ENCODE data around the gene RUNX2. TPM values are rescaled to one million over a fixed set of nuclear protein-coding genes. Genes with fewer than 3 reads are reported as not detected.

Gene RUNX2
- total RNA-seq, 2 donors from 2014 or later, result 6.7 to 29.5 TPM

- peaks cover 11% of the 10 kb centered on the region for H3K36me3 Mint-ChIP-seq
- H3K27me3 Mint-ChIP-seq, result no peaks in the 10 kb centered on the region
- ATAC-seq (no peak), DNase-seq (ENCODE audit: low spot score) (no peak)
- no peaks in the 10 kb centered on the region for H3K9me3 Mint-ChIP-seq
- H3K4me1 Mint-ChIP-seq (ENCODE audit: low read depth in 2 of 2), result peaks cover 15 to 60% of the 10 kb centered on the region in 2 donors
- H3K4me3 Mint-ChIP-seq, result peak overlapping the region; percentile 77
- H3K27ac Mint-ChIP-seq, result peak overlapping the region; percentile 84 to 85
These were observed 109.3 kb downstream of the RUNX2 start for GRCh38 chr6:45437439-45437815.

- peaks cover 11% of the 10 kb centered on the region for H3K36me3 Mint-ChIP-seq
- DNase-seq (ENCODE audit: low spot score), result no peak
These were observed 110.0 kb downstream of the RUNX2 start for GRCh38 chr6:45438151-45438550.

GRCh38 chr6:45438849-45439406 lies 110.8 kb downstream of the RUNX2 start:
- Mint-ChIP-seq H3K27ac (peak overlapping the region in 1 of 2 donors; percentile 61), H3K4me1 (ENCODE audit: low read depth in 2 of 2) (peaks cover 19 to 65% of the 10 kb centered on the region in 2 donors), H3K9me3 (no peaks in the 10 kb centered on the region), H3K4me3 (peak overlapping the region; percentile 23), H3K36me3 (peaks cover 11% of the 10 kb centered on the region), H3K27me3 (no peaks in the 10 kb centered on the region)
- DNase-seq (ENCODE audit: low spot score), result no peak
- no peak for ATAC-seq

More at GRCh38 chr6:45438151-45438550, 110.0 kb downstream of the RUNX2 start:
- H3K9me3 Mint-ChIP-seq, result no peaks in the 10 kb centered on the region
- H3K27me3 Mint-ChIP-seq, result no peaks in the 10 kb centered on the region
- peak overlapping the region; percentile 77 for H3K4me3 Mint-ChIP-seq
- peaks cover 15 to 65% of the 10 kb centered on the region in 2 donors for H3K4me1 Mint-ChIP-seq (ENCODE audit: low read depth in 2 of 2)
- no peak for ATAC-seq
- peak overlapping the region in 1 of 2 donors; percentile 84 for H3K27ac Mint-ChIP-seq

DNA sequence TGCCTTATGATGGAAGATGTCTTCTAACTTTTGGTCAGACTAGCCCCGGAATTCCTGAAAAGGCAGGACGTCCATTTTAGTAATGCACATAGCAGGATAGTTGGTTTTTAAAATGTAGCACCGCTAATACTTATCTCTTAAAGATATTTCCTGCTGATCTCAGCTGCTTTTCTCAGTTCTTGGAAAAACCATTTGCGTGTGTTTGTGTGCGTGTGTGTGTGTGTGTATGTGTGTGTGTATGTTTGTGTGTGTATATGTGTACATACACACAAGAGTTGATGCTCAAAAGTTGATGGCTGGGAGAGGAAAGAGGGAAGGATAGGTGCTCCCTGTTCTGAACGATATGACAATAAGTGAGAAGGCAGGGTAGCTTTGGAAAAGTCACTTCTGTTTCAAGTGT lies 111.3 kb downstream of the RUNX2 start:
- H3K36me3 Mint-ChIP-seq, result peaks cover 11% of the 10 kb centered on the region
- H3K4me3 Mint-ChIP-seq, result peak overlapping the region; percentile 23
- no peaks in the 10 kb centered on the region for H3K27me3 Mint-ChIP-seq
- no peak for DNase-seq (ENCODE audit: low spot score)
- H3K27ac Mint-ChIP-seq, result peak overlapping the region in 1 of 2 donors; percentile 61
- H3K9me3 Mint-ChIP-seq, result no peaks in the 10 kb centered on the region
- no peak for ATAC-seq
- peaks cover 18 to 62% of the 10 kb centered on the region in 2 donors for H3K4me1 Mint-ChIP-seq (ENCODE audit: low read depth in 2 of 2)

GRCh38 chr6:45439861-45440388 lies 111.8 kb downstream of the RUNX2 start:
- ATAC-seq, result no peak
- peak overlapping the region in 1 of 2 donors; percentile 61 for H3K27ac Mint-ChIP-seq
- H3K27me3 Mint-ChIP-seq, result no peaks in the 10 kb centered on the region
- no peaks in the 10 kb centered on the region for H3K9me3 Mint-ChIP-seq
- H3K36me3 Mint-ChIP-seq, result peaks cover 11% of the 10 kb centered on the region
- H3K4me3 Mint-ChIP-seq, result peak overlapping the region; percentile 23
- H3K4me1 Mint-ChIP-seq (ENCODE audit: low read depth in 2 of 2), result peaks cover 18 to 63% of the 10 kb centered on the region in 2 donors
- DNase-seq (ENCODE audit: low spot score), result no peak

- H3K27me3 Mint-ChIP-seq, result no peaks in the 10 kb centered on the region
- ATAC-seq (no peak), DNase-seq (ENCODE audit: low spot score) (no peak)
- no peaks in the 10 kb centered on the region for H3K9me3 Mint-ChIP-seq
- H3K27ac Mint-ChIP-seq, result peak overlapping the region in 1 of 2 donors; percentile 88
- H3K4me3 Mint-ChIP-seq, result no peak overlapping the region
- peaks cover 6% of the 10 kb centered on the region for H3K36me3 Mint-ChIP-seq
- peaks cover 18 to 65% of the 10 kb centered on the region in 2 donors for H3K4me1 Mint-ChIP-seq (ENCODE audit: low read depth in 2 of 2)
These were observed 113.8 kb downstream of the RUNX2 start for GRCh38 chr6:45441851-45442453.

GRCh38 chr6:45442716-45443115 lies 114.6 kb downstream of the RUNX2 start:
- no peak for DNase-seq (ENCODE audit: low spot score)
- Mint-ChIP-seq H3K27ac (peak overlapping the region; percentile 45 to 88), H3K4me1 (ENCODE audit: low read depth in 2 of 2) (peaks cover 17 to 62% of the 10 kb centered on the region in 2 donors), H3K36me3 (peaks cover 6% of the 10 kb centered on the region), H3K9me3 (no peaks in the 10 kb centered on the region), H3K27me3 (peaks cover 0 to 4% of the 10 kb centered on the region in 2 donors), H3K4me3 (no peak overlapping the region)
- ATAC-seq, result no peak

- H3K36me3 Mint-ChIP-seq, result peaks cover 4% of the 10 kb centered on the region
- H3K9me3 Mint-ChIP-seq, result no peaks in the 10 kb centered on the region
- H3K4me1 Mint-ChIP-seq (ENCODE audit: low read depth in 2 of 2), result peaks cover 29 to 63% of the 10 kb centered on the region in 2 donors
These were observed 117.2 kb downstream of the RUNX2 start for GRCh38 chr6:45445364-45445748.

GRCh38 chr6:45445749-45446549 lies 117.8 kb downstream of the RUNX2 start:
- Mint-ChIP-seq H3K27ac (peak overlapping the region; percentile 88), H3K9me3 (no peaks in the 10 kb centered on the region), H3K4me3 (peak overlapping the region; percentile 77), H3K36me3 (peaks cover 4% of the 10 kb centered on the region), H3K4me1 (ENCODE audit: low read depth in 2 of 2) (peaks cover 32 to 69% of the 10 kb centered on the region in 2 donors), H3K27me3 (peaks cover 0 to 6% of the 10 kb centered on the region in 2 donors)
- ATAC-seq (peak; percentile 78 to 89), DNase-seq (ENCODE audit: low spot score) (peak; percentile 66)

More at GRCh38 chr6:45445364-45445748, 117.2 kb downstream of the RUNX2 start:
- ATAC-seq, result no peak
- Mint-ChIP-seq H3K4me3 (peak overlapping the region; percentile 77), H3K27me3 (peaks cover 0 to 6% of the 10 kb centered on the region in 2 donors), H3K27ac (peak overlapping the region; percentile 88)
- DNase-seq (ENCODE audit: low spot score), result no peak

- peak overlapping the region; percentile 77 for H3K4me3 Mint-ChIP-seq
- peak overlapping the region; percentile 88 for H3K27ac Mint-ChIP-seq
- DNase-seq (ENCODE audit: low spot score) (no peak), ATAC-seq (no peak)
- H3K4me1 Mint-ChIP-seq (ENCODE audit: low read depth in 2 of 2), result peaks cover 32 to 73% of the 10 kb centered on the region in 2 donors
- peaks cover 0 to 12% of the 10 kb centered on the region in 2 donors for H3K27me3 Mint-ChIP-seq
- H3K36me3 Mint-ChIP-seq, result peaks cover 10% of the 10 kb centered on the region
- H3K9me3 Mint-ChIP-seq, result no peaks in the 10 kb centered on the region
These were observed 118.9 kb downstream of the RUNX2 start for GRCh38 chr6:45447005-45447404.

- peaks cover 0 to 12% of the 10 kb centered on the region in 2 donors for H3K27me3 Mint-ChIP-seq
- peaks cover 11% of the 10 kb centered on the region for H3K36me3 Mint-ChIP-seq
- no peak for ATAC-seq
- no peaks in the 10 kb centered on the region for H3K9me3 Mint-ChIP-seq
- DNase-seq (ENCODE audit: low spot score), result no peak
- H3K27ac Mint-ChIP-seq, result peak overlapping the region; percentile 88
- peak overlapping the region; percentile 51 for H3K4me3 Mint-ChIP-seq
- peaks cover 32 to 67% of the 10 kb centered on the region in 2 donors for H3K4me1 Mint-ChIP-seq (ENCODE audit: low read depth in 2 of 2)
These were observed 119.6 kb downstream of the RUNX2 start for GRCh38 chr6:45447716-45448115.

- Mint-ChIP-seq H3K27me3 (peaks cover 0 to 12% of the 10 kb centered on the region in 2 donors), H3K4me3 (peak overlapping the region; percentile 51), H3K36me3 (peaks cover 11% of the 10 kb centered on the region), H3K27ac (peak overlapping the region; percentile 88), H3K9me3 (no peaks in the 10 kb centered on the region), H3K4me1 (ENCODE audit: low read depth in 2 of 2) (peaks cover 31 to 70% of the 10 kb centered on the region in 2 donors)
- ATAC-seq, result peak in 1 of 2 donors; percentile 59
- no peak for DNase-seq (ENCODE audit: low spot score)
These were observed 120.6 kb downstream of the RUNX2 start for GRCh38 chr6:45448417-45449389.

DNA sequence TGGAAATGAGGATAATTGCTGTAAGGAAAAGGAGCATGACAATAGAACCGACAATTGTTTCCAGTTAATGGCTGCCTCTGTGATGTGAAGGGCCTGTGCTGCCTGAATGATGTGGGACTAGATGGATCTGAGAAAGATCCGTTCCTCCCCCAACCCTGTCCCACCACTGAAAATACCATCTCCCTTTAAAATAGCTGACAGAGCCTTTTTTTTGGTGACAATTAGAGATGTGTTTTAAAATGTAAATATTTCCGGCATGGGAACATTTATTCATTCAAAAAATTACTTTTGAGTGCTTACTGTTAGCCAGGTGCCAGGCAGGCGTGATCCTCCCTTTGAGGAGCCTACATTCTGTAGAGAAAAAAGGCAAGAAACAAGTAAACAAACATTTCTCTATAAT lies 122.0 kb downstream of the RUNX2 start:
- Mint-ChIP-seq H3K36me3 (peaks cover 11% of the 10 kb centered on the region), H3K27me3 (peaks cover 0 to 12% of the 10 kb centered on the region in 2 donors), H3K9me3 (no peaks in the 10 kb centered on the region), H3K4me1 (ENCODE audit: low read depth in 2 of 2) (peaks cover 34 to 76% of the 10 kb centered on the region in 2 donors), H3K4me3 (no peak overlapping the region), H3K27ac (no peak overlapping the region)
- ATAC-seq (no peak), DNase-seq (ENCODE audit: low spot score) (no peak)
